ENCODE data around the gene PARN. TPM values are rescaled to one million over a fixed set of nuclear protein-coding genes. Genes with fewer than 3 reads are reported as not detected.

Gene PARN, protein sequence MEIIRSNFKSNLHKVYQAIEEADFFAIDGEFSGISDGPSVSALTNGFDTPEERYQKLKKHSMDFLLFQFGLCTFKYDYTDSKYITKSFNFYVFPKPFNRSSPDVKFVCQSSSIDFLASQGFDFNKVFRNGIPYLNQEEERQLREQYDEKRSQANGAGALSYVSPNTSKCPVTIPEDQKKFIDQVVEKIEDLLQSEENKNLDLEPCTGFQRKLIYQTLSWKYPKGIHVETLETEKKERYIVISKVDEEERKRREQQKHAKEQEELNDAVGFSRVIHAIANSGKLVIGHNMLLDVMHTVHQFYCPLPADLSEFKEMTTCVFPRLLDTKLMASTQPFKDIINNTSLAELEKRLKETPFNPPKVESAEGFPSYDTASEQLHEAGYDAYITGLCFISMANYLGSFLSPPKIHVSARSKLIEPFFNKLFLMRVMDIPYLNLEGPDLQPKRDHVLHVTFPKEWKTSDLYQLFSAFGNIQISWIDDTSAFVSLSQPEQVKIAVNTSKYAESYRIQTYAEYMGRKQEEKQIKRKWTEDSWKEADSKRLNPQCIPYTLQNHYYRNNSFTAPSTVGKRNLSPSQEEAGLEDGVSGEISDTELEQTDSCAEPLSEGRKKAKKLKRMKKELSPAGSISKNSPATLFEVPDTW
- polyA plus RNA-seq = 53.5 TPM

DNA sequence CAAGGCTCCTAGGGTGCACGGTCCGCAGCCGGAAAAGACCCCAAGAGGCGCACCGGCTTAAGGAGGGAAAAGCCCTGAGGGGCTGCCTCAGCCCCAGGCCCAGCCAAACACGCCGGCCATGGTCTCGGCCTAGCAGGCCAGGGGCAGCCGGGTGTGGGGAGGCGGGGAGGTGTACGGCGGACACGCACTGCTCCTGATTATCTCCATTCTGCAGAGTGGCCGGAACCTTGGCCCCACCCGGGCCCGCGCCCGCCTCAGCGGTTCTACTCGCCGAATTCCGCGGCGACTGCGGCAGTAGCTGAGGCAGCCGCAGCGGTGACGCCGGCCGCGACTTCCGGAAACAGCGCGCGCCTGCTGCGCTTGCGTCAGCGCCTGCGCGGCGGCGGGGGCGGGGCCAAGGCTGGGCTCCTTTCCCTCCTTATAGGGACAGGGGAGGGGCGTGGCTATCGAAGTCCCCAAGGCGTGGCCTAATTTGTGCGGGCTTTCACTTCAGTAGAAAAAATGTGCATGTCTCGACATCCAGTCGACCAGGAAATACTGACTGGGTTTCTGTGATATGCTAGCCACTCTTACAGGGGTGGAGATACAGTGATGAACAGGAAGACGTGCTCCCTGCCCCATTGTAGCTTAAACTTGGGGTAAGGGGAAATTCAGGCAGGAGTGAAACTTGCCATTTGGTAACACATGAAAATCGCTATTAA, at the start of gene PARN:
TSS of gene PARN (minus strand) at position 342 of the 701 bp plus-strand sequence. CDS start at position 207, 135 bp downstream.
- Mint-ChIP-seq H3K9me3 (peaks cover 0 to 2% (median 0%) of the 10 kb centered on the region in 3 donors), H3K4me1 (peaks cover 26 to 39% (median 29%) of the 10 kb centered on the region in 3 donors), H3K36me3 (peaks cover 2% of the 10 kb centered on the region), H3K4me3 (peak within 1 kb of the TSS; percentile 90 to 100 (median 98)), H3K27ac (peak within 1 kb of the TSS; percentile 94 to 98 (median 97)), H3K27me3 (no peaks in the 10 kb centered on the region)

DNA sequence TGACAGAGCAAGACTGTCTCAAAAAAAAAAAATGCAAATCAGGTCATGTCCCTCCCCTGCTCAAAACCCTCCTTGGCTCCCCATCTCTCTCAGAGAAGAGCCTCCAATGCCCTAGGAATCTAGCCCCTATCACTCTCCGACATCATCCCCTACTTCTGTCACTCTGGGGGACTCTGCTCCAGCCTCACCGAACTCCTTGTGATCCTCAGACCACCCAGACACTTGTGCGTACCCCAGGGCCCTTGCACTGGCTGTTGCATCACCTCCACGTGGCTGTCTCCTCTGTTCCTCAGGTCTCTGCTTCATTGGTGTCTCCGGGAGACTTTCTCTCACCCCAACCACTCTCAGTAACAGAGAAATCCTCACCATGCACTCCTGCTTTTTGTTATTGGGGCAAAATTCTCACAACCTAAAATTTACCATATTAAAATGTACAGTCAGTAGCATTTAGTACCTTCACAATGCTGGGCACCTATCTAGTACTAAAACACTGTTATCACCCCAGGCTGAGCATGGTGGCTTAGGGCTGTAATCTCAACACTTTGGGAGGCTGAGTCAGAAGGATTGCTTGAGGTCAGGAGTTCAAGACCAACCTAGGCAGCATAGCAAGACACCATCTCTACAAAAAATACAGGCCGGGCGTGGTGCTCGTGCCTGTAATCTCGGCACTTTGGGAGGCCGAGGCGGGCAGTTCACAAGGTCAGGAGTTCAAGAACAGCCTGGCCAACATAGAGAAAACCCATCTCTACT, 48.9 kb upstream of the PARN start:
- Mint-ChIP-seq H3K36me3 (peaks cover 3% of the 10 kb centered on the region), H3K27ac (no peak overlapping the region), H3K9me3 (no peaks in the 10 kb centered on the region), H3K4me1 (peaks cover 0 to 6% (median 0%) of the 10 kb centered on the region in 3 donors), H3K4me3 (no peak overlapping the region), H3K27me3 (peaks cover 2% of the 10 kb centered on the region)

DNA sequence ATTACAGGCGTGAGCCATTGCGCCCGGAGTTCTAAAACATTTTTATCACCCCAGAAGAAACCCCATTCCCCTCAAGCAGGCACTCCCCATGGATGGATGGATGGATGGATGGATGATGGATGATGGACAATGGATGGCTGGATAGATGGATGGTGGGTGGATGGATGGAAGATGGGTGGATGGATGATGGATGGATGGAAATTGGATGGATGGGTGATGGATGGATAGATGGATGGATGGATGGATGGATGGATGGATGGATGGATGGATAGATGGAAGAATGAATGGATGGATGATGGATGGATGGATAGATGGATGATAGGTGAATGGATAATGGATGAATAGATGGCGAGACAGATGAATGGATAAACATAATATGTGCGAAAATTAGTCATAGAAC, 47.6 kb upstream of the PARN start:
- Mint-ChIP-seq H3K27ac (no peak overlapping the region), H3K36me3 (peaks cover 6% of the 10 kb centered on the region), H3K27me3 (peaks cover 2% of the 10 kb centered on the region), H3K4me1 (peaks cover under 1 to 12% (median 1%) of the 10 kb centered on the region in 3 donors), H3K4me3 (no peak overlapping the region), H3K9me3 (no peaks in the 10 kb centered on the region)

DNA sequence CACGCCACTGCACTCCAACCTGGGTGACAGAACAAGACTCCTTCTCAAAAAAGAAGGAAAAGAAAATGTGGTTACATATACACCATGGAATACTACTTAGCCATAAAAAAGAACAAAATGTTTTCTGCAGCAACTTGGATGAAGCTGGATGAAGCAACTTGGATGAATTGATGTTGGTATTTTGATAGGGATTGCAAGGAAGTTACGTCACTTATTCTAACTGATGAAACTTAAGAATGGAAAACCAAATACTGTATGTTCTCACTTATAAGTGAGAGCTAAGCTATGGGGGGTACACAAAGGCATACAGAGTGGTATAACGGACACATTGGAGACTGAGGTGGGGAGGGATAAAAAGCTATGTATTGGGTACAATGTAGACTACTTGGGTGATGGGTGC, 46.6 kb upstream of the PARN start:
- Mint-ChIP-seq H3K27me3 (peaks cover 2% of the 10 kb centered on the region), H3K9me3 (no peaks in the 10 kb centered on the region), H3K4me1 (peaks cover 10 to 22% (median 10%) of the 10 kb centered on the region in 3 donors), H3K27ac (peak overlapping the region in 1 of 3 donors; percentile 39), H3K4me3 (no peak overlapping the region), H3K36me3 (peaks cover 6% of the 10 kb centered on the region)

DNA sequence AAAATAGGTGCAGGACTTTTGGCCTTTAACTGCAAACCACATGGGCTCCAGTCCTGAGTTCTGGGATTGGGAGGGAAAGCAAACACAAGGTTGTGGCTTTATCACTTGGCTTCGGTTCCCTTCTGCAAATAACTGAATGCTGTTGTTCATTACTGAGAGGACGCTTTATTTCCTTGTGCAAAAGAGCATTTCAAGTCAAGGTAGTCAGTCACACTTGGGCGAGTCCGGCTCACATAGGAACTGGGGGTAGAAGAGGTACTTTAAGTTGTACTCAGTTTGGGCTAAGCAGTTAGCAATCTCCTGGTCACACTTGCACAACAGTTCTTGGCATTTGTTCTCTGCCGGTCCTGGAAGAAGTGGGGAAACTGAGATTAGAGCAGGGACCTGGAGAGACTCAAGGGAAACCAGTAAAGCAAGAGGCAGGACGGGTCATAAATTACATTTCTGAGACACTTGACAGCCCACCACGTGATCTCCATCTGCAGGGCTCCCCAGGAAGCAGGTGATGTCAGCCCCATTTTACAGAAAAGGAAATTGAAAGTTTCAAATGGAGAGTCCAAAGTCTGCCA, 42.4 kb upstream of the PARN start:
- H3K27me3 Mint-ChIP-seq = peaks cover 2% of the 10 kb centered on the region
- peaks cover 8% of the 10 kb centered on the region for H3K36me3 Mint-ChIP-seq
- H3K4me3 Mint-ChIP-seq = peak overlapping the region; percentile 48 to 91 (median 77)
- H3K9me3 Mint-ChIP-seq = no peaks in the 10 kb centered on the region
- peaks cover 10 to 20% (median 12%) of the 10 kb centered on the region in 3 donors for H3K4me1 Mint-ChIP-seq
- peak overlapping the region; percentile 57 to 90 (median 74) for H3K27ac Mint-ChIP-seq

DNA sequence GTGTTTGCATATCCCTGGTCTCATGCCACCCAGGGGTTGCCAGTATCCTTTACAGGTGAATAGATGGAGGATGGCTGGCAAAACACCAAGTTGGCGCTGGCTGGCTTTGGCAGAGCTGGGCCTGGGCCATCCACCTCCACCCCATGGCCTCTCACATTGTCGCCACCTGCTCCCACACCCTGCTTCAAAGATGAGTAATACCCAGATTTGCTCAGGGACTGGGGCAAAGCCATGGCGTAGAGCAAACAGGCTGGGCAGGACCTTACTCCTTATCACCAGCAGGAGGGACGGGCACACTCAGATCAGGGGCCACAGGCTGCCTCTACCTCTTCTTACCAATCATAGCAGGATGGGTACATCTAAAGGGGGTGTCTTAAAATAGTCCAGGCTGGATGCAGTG, 39.7 kb upstream of the PARN start:
- H3K27ac Mint-ChIP-seq = no peak overlapping the region
- peaks cover 12% of the 10 kb centered on the region for H3K36me3 Mint-ChIP-seq
- peaks cover 10 to 20% (median 12%) of the 10 kb centered on the region in 3 donors for H3K4me1 Mint-ChIP-seq
- no peaks in the 10 kb centered on the region for H3K27me3 Mint-ChIP-seq
- peak overlapping the region in 1 of 4 donors; percentile 9 for H3K4me3 Mint-ChIP-seq
- no peaks in the 10 kb centered on the region for H3K9me3 Mint-ChIP-seq

DNA sequence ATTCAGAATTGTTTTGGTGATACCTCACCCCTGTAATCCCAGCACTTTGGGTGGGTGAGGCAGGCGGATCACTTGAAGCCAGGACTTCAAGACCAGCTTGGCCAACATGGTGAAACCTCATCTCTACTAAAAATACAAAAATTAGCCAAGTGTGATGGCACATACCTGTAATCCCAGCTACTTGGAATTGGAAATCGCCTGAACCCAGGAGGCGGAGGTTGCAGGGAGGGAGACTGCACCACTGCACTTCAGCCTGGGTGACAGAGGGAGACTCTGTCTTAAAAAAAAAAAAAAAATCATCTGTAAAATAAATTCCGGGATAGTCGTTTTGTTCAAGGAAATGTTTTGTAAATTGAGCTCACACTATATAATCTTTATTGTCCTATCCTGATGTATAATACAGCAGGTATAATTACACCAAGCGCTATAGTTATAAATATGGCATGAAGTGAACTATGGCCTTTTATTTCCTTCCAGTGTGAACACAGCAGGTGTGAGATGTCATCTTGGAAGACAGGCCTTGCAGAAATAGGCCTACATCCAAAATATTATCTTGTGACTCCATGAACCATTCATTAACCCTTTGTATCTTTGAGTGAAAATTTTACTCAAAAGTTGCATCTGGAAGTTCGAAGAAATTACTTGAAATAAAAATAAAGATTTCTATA, 38.6 kb upstream of the PARN start:
- no peak overlapping the region for H3K4me3 Mint-ChIP-seq
- no peak overlapping the region for H3K27ac Mint-ChIP-seq
- H3K27me3 Mint-ChIP-seq = no peaks in the 10 kb centered on the region
- peaks cover 10 to 19% (median 12%) of the 10 kb centered on the region in 3 donors for H3K4me1 Mint-ChIP-seq
- H3K9me3 Mint-ChIP-seq = no peaks in the 10 kb centered on the region
- H3K36me3 Mint-ChIP-seq = peaks cover 14% of the 10 kb centered on the region

DNA sequence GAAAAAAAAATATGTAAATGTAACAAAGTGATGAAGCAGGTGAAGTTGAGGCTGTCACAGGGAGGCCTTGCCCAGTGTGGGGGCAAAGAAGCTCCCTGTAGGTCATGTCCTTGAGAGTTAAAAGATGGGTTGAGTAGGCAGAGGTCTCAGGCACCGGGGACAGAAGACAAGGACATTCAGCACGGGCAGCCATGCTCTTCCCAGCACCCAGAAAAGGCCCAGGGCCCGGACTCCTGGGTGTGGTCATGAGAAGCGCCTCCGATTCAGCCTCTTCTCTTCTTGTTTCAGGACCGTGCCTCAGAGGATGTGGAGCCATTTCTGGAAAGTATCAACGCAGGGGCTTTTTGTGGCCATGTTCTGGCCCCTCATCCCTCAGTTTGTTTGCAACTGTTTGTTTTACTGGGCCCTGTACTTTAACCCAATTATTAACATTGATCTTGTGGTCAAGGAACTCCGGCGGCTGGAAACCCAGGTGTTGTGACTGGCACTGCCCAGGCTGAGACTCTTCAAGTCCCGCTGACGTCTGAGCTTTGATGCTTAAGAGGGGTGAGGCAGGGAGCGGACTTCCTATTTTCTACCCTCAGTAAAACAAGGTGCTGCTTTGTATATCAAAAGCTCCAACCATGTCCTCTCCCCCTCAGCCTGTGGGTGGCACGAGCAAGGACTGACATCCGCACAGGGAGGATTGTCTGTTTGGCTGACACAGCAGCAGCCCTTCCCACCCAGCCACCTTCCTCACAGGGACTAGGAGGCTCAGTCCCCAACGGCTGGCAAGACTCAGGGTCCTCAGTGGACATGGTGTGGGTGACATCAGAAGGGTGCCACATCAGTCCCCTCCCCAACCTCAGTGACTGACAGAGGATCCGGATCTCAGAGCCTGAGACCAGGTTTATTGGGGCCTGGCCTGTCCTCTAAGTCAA, 37.5 kb upstream of the PARN start:
- Mint-ChIP-seq H3K4me3 (no peak overlapping the region), H3K4me1 (peaks cover 9 to 14% (median 11%) of the 10 kb centered on the region in 3 donors), H3K27ac (no peak overlapping the region), H3K9me3 (no peaks in the 10 kb centered on the region), H3K36me3 (peaks cover 12% of the 10 kb centered on the region), H3K27me3 (no peaks in the 10 kb centered on the region)

DNA sequence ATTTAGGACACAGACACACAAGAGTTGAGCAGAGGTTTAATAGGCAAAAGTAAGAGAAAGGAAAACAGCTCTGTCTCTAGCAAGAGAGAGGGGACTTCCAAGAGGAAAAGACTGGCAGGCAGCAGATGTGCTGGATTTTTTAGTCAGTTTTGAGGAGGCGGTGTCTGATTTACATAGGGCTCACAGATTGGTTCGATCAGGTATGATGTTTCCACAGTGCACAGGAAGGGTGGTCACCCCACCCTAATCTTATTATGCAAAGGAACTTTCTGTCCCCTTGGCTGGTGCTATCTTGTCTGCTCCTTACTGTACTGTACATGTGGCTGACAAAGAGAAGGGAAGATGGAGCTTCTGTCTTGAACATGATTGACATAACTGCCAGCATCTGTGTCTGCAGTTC, 28.0 kb upstream of the PARN start:
- no peaks in the 10 kb centered on the region for H3K9me3 Mint-ChIP-seq
- peak overlapping the region in 3 of 4 donors; percentile 5 to 72 (median 38) for H3K4me3 Mint-ChIP-seq
- H3K36me3 Mint-ChIP-seq = peaks cover 2% of the 10 kb centered on the region
- H3K27me3 Mint-ChIP-seq = no peaks in the 10 kb centered on the region
- H3K4me1 Mint-ChIP-seq = peaks cover 6 to 9% (median 7%) of the 10 kb centered on the region in 3 donors
- peak overlapping the region; percentile 36 to 89 (median 52) for H3K27ac Mint-ChIP-seq

DNA sequence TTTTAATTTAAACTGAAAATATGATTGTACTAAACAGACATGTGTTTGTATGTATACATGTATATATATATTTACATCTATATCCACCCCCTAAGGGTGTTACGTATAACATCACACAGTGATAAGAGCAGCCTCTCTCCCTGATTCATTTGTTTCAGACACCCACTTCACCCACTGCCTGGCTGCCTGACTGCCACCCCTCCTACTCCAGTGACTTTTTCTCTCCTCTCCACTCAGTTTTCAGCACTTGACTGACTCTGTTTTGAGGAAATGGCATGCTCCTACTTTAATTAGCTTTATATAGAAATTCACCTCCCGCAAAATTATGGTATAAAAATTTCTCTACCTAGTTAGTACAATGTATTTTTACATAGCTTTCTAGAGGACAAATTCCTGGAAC, 22.7 kb upstream of the PARN start:
- Mint-ChIP-seq H3K36me3 (peaks cover 5% of the 10 kb centered on the region), H3K4me1 (no peaks in the 10 kb centered on the region), H3K27ac (peak overlapping the region in 1 of 3 donors; percentile 89), H3K4me3 (no peak overlapping the region), H3K27me3 (no peaks in the 10 kb centered on the region), H3K9me3 (no peaks in the 10 kb centered on the region)

DNA sequence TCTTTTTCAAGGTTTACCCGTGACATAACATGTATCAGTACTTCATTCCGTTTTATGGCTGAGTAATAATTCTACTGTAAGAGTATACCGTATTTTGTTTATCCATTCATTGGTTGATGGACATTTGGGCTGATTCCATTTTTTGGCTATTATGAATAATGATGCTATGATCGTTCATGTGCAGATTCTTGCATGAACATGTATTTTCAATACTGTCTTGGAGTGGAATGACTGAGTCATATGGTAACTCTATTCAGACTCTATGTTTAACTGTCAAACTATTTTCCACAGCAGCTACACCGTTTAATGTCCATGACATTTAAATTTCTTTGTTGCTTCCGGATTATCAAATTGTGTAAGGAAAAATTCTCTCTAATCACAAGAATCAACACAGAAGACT, 20.6 kb upstream of the PARN start:
- H3K27ac Mint-ChIP-seq = peak overlapping the region in 1 of 3 donors; percentile 29
- peaks cover 5% of the 10 kb centered on the region for H3K36me3 Mint-ChIP-seq
- H3K9me3 Mint-ChIP-seq = no peaks in the 10 kb centered on the region
- H3K4me1 Mint-ChIP-seq = no peaks in the 10 kb centered on the region
- no peak overlapping the region for H3K4me3 Mint-ChIP-seq
- no peaks in the 10 kb centered on the region for H3K27me3 Mint-ChIP-seq

DNA sequence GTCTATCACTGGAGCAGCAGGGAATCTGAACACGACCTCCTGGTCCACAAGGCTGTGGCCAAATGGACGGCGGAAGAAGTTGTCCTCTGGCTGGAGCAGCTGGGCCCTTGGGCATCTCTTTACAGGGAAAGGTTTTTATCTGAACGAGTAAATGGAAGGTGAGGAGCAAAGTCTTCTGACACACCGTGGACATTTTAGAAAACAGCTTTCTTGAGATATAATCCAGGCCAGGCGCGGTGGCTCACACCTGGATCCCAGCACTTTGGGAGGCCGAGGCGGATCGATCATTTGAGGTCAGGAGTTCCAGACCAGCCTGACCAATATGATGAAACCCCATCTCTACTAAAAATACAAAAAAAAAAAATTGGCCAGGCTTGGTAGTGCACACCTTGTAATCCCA, 19.8 kb upstream of the PARN start:
- no peaks in the 10 kb centered on the region for H3K27me3 Mint-ChIP-seq
- peaks cover 0 to 1% (median 1%) of the 10 kb centered on the region in 3 donors for H3K4me1 Mint-ChIP-seq
- no peak overlapping the region for H3K4me3 Mint-ChIP-seq
- H3K27ac Mint-ChIP-seq = no peak overlapping the region
- H3K9me3 Mint-ChIP-seq = no peaks in the 10 kb centered on the region
- H3K36me3 Mint-ChIP-seq = peaks cover 3% of the 10 kb centered on the region

DNA sequence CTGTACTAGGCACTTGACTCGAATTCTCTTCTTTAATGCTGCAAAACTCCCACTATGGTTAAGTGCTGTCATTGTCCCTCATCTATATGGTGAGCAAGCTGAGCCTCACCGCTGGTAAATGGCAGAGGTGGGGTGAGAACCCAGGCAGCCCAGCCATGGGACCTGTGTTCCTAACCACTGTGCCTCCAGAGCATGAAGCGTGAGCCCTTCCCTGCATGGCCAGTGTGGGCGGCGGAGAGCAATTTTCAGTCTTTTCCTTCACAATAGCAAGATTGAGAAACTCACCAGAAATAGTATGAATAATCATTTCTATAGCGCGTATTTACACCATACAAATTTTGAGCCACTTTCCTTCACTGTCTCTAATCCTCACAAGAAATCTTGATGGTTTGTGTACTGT, 11.9 kb upstream of the PARN start:
- Mint-ChIP-seq H3K4me1 (peaks cover 9 to 22% (median 13%) of the 10 kb centered on the region in 3 donors), H3K4me3 (no peak overlapping the region), H3K9me3 (no peaks in the 10 kb centered on the region), H3K36me3 (no peaks in the 10 kb centered on the region), H3K27ac (peak overlapping the region in 2 of 3 donors; percentile 71 to 80), H3K27me3 (no peaks in the 10 kb centered on the region)

Measured in IgD-negative memory B cell (primary cell).